Liver (tissue), 9 donors: ENCODE data around the gene SMPD3. TPM values are rescaled to one million over a fixed set of nuclear protein-coding genes. Genes with fewer than 3 reads are reported as not detected.

Source experiments
- DNase-seq: peaks from one replicate; pipeline ENCODE4 v3.0.0-alpha.2; 2017; ENCODE audit warnings: low spot score
- H3K27ac ChIP-seq, 2 donors: one replicate each; pipeline ENCODE4 v1.7.0; 2013; ENCODE audit warnings: inconsistent platforms in 2 of 2, low read length in 2 of 2, control low read depth in 1 of 2, low read depth in 1 of 2, mild to moderate bottlenecking in 1 of 2
- H3K27me3 ChIP-seq, 4 donors: one replicate each; pipeline versions ENCODE4 v1.6.1 to v1.7.0; 2013; ENCODE audit warnings: low read length in 3 of 4, inconsistent platforms in 1 of 4, mild to moderate bottlenecking in 1 of 4, moderate library complexity in 1 of 4; ENCODE audit not compliant: control insufficient read depth in 4 of 4, insufficient read depth in 4 of 4
- H3K36me3 ChIP-seq, 4 donors: one replicate each; pipeline versions ENCODE4 v1.6.1 to v1.7.0; 2013; ENCODE audit warnings: low read length in 3 of 4, mild to moderate bottlenecking in 3 of 4, low read depth in 1 of 4, moderate library complexity in 1 of 4; ENCODE audit not compliant: control insufficient read depth in 4 of 4, insufficient read depth in 3 of 4
- H3K4me1 ChIP-seq, 4 donors: one replicate each; pipeline versions ENCODE4 v1.6.1 to v1.7.0; 2013; ENCODE audit warnings: low read length in 3 of 4, mild to moderate bottlenecking in 3 of 4, moderate library complexity in 1 of 4; ENCODE audit not compliant: control insufficient read depth in 4 of 4, insufficient read depth in 4 of 4
- H3K4me3 ChIP-seq, 3 donors: one replicate each; pipeline versions ENCODE4 v1.6.1 to v1.7.0; 2013; ENCODE audit warnings: low read length in 3 of 3, control low read depth in 1 of 3, low read depth in 1 of 3, mild to moderate bottlenecking in 1 of 3
- H3K9ac ChIP-seq, 2 donors: one replicate each; pipeline ENCODE4 v1.7.0; 2013; ENCODE audit warnings: low read length in 2 of 2, mild to moderate bottlenecking in 2 of 2, moderate library complexity in 2 of 2, control low read depth in 1 of 2, low read depth in 1 of 2
- H3K9me3 ChIP-seq, 4 donors: one replicate each; pipeline versions ENCODE4 v1.6.1 to v1.7.0; 2013; ENCODE audit warnings: low read length in 3 of 4; ENCODE audit not compliant: control insufficient read depth in 4 of 4
- ATF3 ChIP-seq: IDR thresholded peaks from 2 replicates; pipeline ENCODE4 v1.6.1; 2016; ENCODE audit warnings: antibody characterized with exemption
- CTCF ChIP-seq: fragments of 150-350 bp; IDR thresholded peaks from 2 replicates; pipeline ENCODE4 v1.5.1; 2017; ENCODE audit warnings: improper control_type of control experiment, low read depth, low read length; ENCODE audit not compliant: missing input control
- EGR1 ChIP-seq, 2 donors: IDR thresholded peaks; 2 replicates each; pipeline ENCODE4 v1.6.1; 2016 to 2018; ENCODE audit warnings: antibody characterized with exemption in 2 of 2, low read depth in 2 of 2
- FOXA1 ChIP-seq: IDR thresholded peaks from 2 replicates; pipeline ENCODE4 v1.6.1; 2016; ENCODE audit warnings: antibody characterized with exemption
- FOXA2 ChIP-seq: IDR thresholded peaks from 2 replicates; pipeline ENCODE4 v1.6.1; 2016; ENCODE audit warnings: antibody characterized with exemption
- GABPA ChIP-seq, 2 donors: IDR thresholded peaks in 1 of 2; conservative IDR thresholded peaks in 1 of 2; 2 replicates each; pipeline ENCODE4 v1.6.1; 2016; ENCODE audit warnings: antibody characterized with exemption in 2 of 2, mild to moderate bottlenecking in 1 of 2, moderate library complexity in 1 of 2
- HNF4A ChIP-seq, 2 donors: conservative IDR thresholded peaks; 2 replicates each; pipeline ENCODE4 v1.6.1; 2016; ENCODE audit warnings: antibody characterized with exemption in 2 of 2, mild to moderate bottlenecking in 2 of 2
- HNF4G ChIP-seq: IDR thresholded peaks from 2 replicates; pipeline ENCODE4 v1.6.1; 2016; ENCODE audit warnings: antibody characterized with exemption
- JUND ChIP-seq, 2 donors: IDR thresholded peaks; 2 replicates each; pipeline ENCODE4 v1.6.1; 2016; ENCODE audit warnings: antibody characterized with exemption in 2 of 2
- MAX ChIP-seq: IDR thresholded peaks from 2 replicates; pipeline ENCODE4 v1.6.1; 2016; ENCODE audit warnings: antibody characterized with exemption
- NR2F2 ChIP-seq: IDR thresholded peaks from 2 replicates; pipeline ENCODE4 v1.6.1; 2016; ENCODE audit warnings: antibody characterized with exemption
- RAD21 ChIP-seq, 2 donors: IDR thresholded peaks; 2 replicates each; pipeline ENCODE4 v1.6.1; 2016; ENCODE audit warnings: antibody characterized with exemption in 2 of 2, mild to moderate bottlenecking in 2 of 2
- REST ChIP-seq: IDR thresholded peaks from 2 replicates; pipeline ENCODE4 v1.6.1; 2016; ENCODE audit warnings: antibody characterized with exemption, mild to moderate bottlenecking
- RXRA ChIP-seq, 2 donors: IDR thresholded peaks; 2 replicates each; pipeline ENCODE4 v1.6.1; 2017 to 2018; ENCODE audit warnings: antibody characterized with exemption in 2 of 2, mild to moderate bottlenecking in 1 of 2
- SP1 ChIP-seq: IDR thresholded peaks from 2 replicates; pipeline ENCODE4 v1.6.1; 2018; ENCODE audit warnings: antibody characterized with exemption, mild to moderate bottlenecking
- TAF1 ChIP-seq: conservative IDR thresholded peaks from 2 replicates; pipeline ENCODE4 v1.6.1; 2016; ENCODE audit warnings: antibody characterized with exemption, mild to moderate bottlenecking
- YY1 ChIP-seq: IDR thresholded peaks from 2 replicates; pipeline ENCODE4 v1.6.1; 2016; ENCODE audit warnings: antibody characterized with exemption, mild to moderate bottlenecking
- ZBTB33 ChIP-seq: IDR thresholded peaks from 2 replicates; pipeline ENCODE4 v1.6.1; 2016; ENCODE audit warnings: antibody characterized with exemption
- WGBS: extraction: QIAGEN DNeasy Blood & Tissue Kit; methylation state at CpG from one replicate; pipeline ENCODE4 v1.1.7; 2013; 5-methylcytosine and 5-hydroxymethylcytosine counted together
- polyA plus RNA-seq, 2 donors: library from polyadenylated mRNA; stranded (reverse) in 1 of 2; unstranded in 1 of 2; fragments of 200-250 nt in 1 of 2; fragments of >200 nt in 1 of 2; fragmentation: Nextera tagmentation in 1 of 2; extraction: Ambion mirVana in 1 of 2; gene quantifications; one replicate each; pipeline versions ENCODE4 v1.2.1 to v1.2.3, GENCODE V29; 2013 to 2015
- total RNA-seq, 2 donors: library from RNA; depleted of rRNA; stranded (reverse); fragments of >200 nt; gene quantifications; one replicate each; pipeline ENCODE4 v1.2.3, GENCODE V29; 2014
- donor health status: healthy.
- donor health status: healthy.
- donor health status: healthy.
- donor health status: healthy.
- donor health status: healthy.

The SMPD3 gene
- total and polyA plus RNA-seq, 4 donors: 0.33 to 10.6 (median 2.7) TPM

DNA sequence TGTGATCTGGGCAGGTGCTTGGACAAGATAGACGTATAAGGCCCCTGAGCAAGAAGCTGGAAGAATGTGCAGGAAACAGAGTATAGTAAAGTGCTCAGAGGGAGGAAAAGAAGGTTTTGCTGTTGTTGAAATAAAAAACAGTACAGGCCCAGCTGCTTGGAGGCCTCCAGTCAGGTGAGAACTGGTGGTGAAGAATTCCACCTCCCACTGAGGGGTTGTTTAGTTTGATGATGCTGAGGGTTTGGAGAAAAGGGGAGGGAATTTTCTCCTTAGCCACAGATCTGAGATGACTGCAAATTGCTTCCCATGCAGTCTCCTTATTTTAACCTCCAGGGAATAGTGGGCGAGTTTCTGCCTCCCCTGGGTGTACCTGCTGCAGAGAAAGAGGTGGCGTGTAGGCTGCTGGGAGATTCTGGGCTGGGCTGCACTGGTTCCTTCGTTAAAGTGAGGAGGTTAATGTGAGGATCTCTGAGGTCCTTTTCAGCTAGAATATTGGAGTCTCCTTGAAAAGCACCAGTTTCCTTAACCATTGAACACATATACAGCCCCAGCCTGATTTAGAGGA lies 25.8 kb downstream of the SMPD3 start:
- Histone ChIP-seq H3K27ac (no peak overlapping the region), H3K4me1 (peaks cover 0 to 8% (median 6%) of the 10 kb centered on the region in 4 donors), H3K27me3 (no peaks in the 10 kb centered on the region), H3K4me3 (no peak overlapping the region), H3K36me3 (no peaks in the 10 kb centered on the region), H3K9me3 (no peaks in the 10 kb centered on the region), H3K9ac (no peak overlapping the region)
- no peak for DNase-seq
- TF ChIP-seq MAX (no peak), SP1 (no peak), HNF4G (no peak), FOXA2 (no peak), ZBTB33 (no peak), RAD21 (IDR thresholded peaks at IDR 0.05) (no peak)
- 87% methylated on average over 4 of the region's 4 CpGs for WGBS

GRCh38 chr16:68421076-68421475 lies 27.2 kb downstream of the SMPD3 start:
- H3K9me3 ChIP-seq: no peaks in the 10 kb centered on the region
- no peak overlapping the region for H3K27ac ChIP-seq
- DNase-seq: no peak
- no peak overlapping the region for H3K9ac ChIP-seq
- peaks cover 10 to 21% (median 15%) of the 10 kb centered on the region in 4 donors for H3K4me1 ChIP-seq
- no peaks in the 10 kb centered on the region for H3K36me3 ChIP-seq
- H3K4me3 ChIP-seq: no peak overlapping the region
- no peaks in the 10 kb centered on the region for H3K27me3 ChIP-seq
- 91% methylated on average over 5 of the region's 5 CpGs for WGBS
- TF ChIP-seq MAX (no peak), ATF3 (no peak), REST (no peak), JUND (IDR thresholded peaks at IDR 0.05) (no peak), YY1 (no peak), RXRA (IDR thresholded peaks at IDR 0.05) (no peak), HNF4A (conservative IDR thresholded peaks at IDR 0.05) (no peak), CTCF (no peak), SP1 (no peak), GABPA (IDR thresholded peaks at IDR 0.05 in 1 of 2, conservative IDR thresholded peaks at IDR 0.05 in 1 of 2) (no peak), FOXA2 (no peak), TAF1 (no peak), EGR1 (IDR thresholded peaks at IDR 0.05; ENCODE audit: low read depth in 2 of 2) (no peak), RAD21 (IDR thresholded peaks at IDR 0.05) (no peak), FOXA1 (no peak), ZBTB33 (no peak), HNF4G (no peak), NR2F2 (no peak)
